Esophagus mucosa (tissue), 1 donor: Measurements from ENCODE around the gene GUCA2B. TPM values are rescaled to one million over a fixed set of nuclear protein-coding genes. Genes with fewer than 3 reads are reported as not detected.

Source experiments
- ATAC-seq: fragments of 200-7000 bp; cut with Tn5 transposase; one replicate; pipeline ENCODE4 v1.9.1; 2020
- total RNA-seq: library from RNA; stranded (reverse); gene quantifications from one replicate; pipeline ENCODE4 v1.2.4, GENCODE V29; 2023
- donor health status: DM: yes; HTN: yes; CAD: no.

Gene GUCA2B
- total RNA-seq, 1 donor from 2014 or later = not detected

GRCh38 chr1:42191319-42191718 is 38.1 kb downstream of the GUCA2B start:
- no peak for ATAC-seq

- ATAC-seq = no peak
Observed at GRCh38 chr1:42192106-42192505, 38.9 kb downstream of the GUCA2B start.

GRCh38 chr1:42195841-42196240 is 42.6 kb downstream of the GUCA2B start:
- ATAC-seq = no peak

- ATAC-seq = no peak
Observed at GRCh38 chr1:42198251-42198650, 45.0 kb downstream of the GUCA2B start.

GRCh38 chr1:42201986-42202385 is 48.8 kb downstream of the GUCA2B start:
- no peak for ATAC-seq

Other genes starting within 250 kb of the GUCA2B start
- gene HIVEP3, start 234.5 kb upstream of the GUCA2B start, total RNA-seq = 7.0 TPM
- gene GUCA2A, start 11.3 kb downstream of the GUCA2B start, total RNA-seq = not detected
- 20.6 TPM for gene FOXJ3, start 181.8 kb downstream of the GUCA2B start, total RNA-seq
- 0.08 TPM for gene RIMKLA, start 227.4 kb downstream of the GUCA2B start, total RNA-seq